ES-I3 (cell line): ENCODE results near the gene ADGRL4.
"Not testable (repeated sequence)": the region's sequence is repeated elsewhere in the genome, so short reads cannot be mapped to it uniquely, and the experiment has no call there.

Experiments
- H3K36me3 ChIP-seq: 2 replicates; pipeline ENCODE4 v1.6.1; 2013; ENCODE audit warnings: mild to moderate bottlenecking, low read length, control low read depth, moderate library complexity; ENCODE audit not compliant: insufficient read depth
- H3K4me1 ChIP-seq: 2 replicates; pipeline ENCODE4 v1.6.1; 2013; ENCODE audit warnings: mild to moderate bottlenecking, control low read depth, low read length; ENCODE audit not compliant: insufficient read depth
- H3K9ac ChIP-seq: 2 replicates; pipeline ENCODE4 v1.6.1; 2013; ENCODE audit warnings: low read depth, mild to moderate bottlenecking, low read length, moderate library complexity
- H3K9me3 ChIP-seq: 2 replicates; pipeline ENCODE4 v1.6.1; 2013; ENCODE audit warnings: mild to moderate bottlenecking, low read length, moderate library complexity; ENCODE audit not compliant: control insufficient read depth, insufficient read depth

The ADGRL4 gene

DNA sequence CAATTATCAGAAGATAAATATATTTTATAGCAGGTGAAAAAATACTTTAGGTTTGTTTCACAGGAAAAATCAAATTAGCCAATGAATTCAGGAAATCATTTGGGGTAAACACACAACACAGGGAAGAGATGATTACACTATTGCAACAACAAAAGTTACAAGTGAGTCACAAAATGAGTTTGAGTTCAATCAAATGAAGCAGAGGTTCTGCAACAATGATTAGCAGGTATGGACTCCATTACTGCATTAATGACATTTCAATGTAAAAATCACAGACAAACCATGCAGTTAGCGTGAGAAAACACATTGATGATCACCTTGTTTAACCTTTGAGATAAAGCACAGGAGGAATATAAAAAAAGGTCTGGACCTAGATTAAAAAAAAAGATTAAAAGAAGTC, 9.7 kb downstream of the ADGRL4 start:
- H3K36me3 ChIP-seq, result no peaks in the 10 kb centered on the region; the same call in 1 of the 2 replicates
- no peak overlapping the region for H3K9ac ChIP-seq
- no peaks in the 10 kb centered on the region for H3K9me3 ChIP-seq
- no peaks in the 10 kb centered on the region for H3K4me1 ChIP-seq

DNA sequence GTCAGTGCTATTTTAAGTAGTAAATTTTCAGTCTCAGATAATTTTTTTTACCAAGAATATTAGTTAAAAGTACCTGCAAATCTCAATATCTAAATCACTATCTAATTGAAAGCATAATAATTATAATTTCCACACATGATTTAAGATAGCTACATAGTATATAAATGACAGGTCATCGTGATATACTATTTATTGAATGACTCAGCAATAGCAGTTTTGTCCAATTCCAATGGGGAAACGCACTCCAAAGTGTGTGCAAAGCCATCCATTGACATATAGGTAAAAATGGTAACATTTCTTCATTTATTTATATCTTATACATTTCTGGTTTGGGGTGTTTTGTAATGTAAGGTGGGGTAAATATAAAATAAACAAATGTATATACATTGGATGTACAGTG, 19.5 kb downstream of the ADGRL4 start:
- Histone ChIP-seq H3K9ac (no peak overlapping the region), H3K36me3 (no peaks in the 10 kb centered on the region), H3K9me3 (no peaks in the 10 kb centered on the region), H3K4me1 (no peaks in the 10 kb centered on the region)

DNA sequence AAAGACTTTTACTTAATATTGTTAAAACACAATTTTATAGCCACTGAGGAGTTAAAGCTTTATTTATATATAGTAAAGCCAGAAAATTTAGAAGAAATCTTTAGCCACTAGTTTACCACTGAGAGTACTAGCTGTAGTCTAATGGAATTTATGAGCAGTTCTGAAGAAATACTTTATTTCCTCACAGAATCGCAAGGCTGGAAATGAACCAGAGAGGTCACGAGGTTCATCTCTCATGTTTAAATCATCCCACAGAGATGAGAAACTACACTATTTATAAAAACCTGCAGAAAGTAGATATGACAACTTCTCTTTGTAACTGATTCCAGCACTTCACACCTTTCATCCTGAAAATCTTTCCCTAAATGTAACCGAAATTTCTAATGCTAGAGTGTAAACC, 26.0 kb downstream of the ADGRL4 start:
- Histone ChIP-seq H3K36me3 (no peaks in the 10 kb centered on the region), H3K9ac (no peak overlapping the region), H3K4me1 (no peaks in the 10 kb centered on the region), H3K9me3 (no peaks in the 10 kb centered on the region)

DNA sequence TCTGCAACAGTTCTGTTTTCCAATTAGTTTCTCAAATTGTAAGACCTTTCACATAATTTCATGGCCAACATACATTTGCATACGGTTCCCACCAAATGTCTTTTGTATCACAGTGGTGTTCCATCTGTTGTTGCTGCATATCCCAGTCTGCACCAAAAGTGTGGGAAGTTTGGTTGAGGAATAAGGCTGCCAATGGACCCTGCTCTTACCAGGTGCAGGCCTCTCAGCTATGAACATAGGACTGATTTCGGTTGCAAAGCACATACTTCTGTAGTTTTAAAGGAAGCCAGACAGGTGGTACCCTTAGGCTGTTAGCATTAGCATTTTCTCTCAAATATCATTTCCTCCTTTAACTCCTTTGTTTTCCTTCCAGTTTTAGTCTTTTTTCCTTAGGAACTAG, 33.8 kb downstream of the ADGRL4 start:
- H3K9me3 ChIP-seq, result 0 out of 2 replicates have a peak, but pooled peaks cover 2% of the 10 kb centered on the region
- no peaks in the 10 kb centered on the region for H3K4me1 ChIP-seq
- no peak overlapping the region for H3K9ac ChIP-seq
- no peaks in the 10 kb centered on the region for H3K36me3 ChIP-seq

DNA sequence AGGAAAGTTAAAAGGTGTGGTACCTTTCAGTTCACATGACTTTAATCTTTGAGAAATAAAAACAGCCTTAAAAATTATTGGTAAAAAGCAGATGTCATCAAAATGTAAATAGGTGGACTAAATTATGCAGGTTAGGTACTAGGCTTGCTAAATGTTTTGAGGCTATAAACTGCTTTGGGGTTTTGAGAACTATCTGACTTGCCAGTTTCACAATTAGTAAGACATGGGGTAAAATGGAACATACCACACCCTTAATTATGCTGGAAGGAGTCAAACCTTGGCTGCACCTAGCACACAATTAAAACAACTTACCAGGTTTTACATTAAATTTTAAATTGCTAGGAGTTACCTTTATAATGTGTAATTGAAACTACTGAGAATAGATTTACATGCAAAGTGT, 39.4 kb downstream of the ADGRL4 start:
- H3K36me3 ChIP-seq, H3K9ac ChIP-seq, H3K4me1 ChIP-seq: not testable (repeated sequence)
- peaks cover 15% of the 10 kb centered on the region; the same call in 1 of the 2 replicates for H3K9me3 ChIP-seq

DNA sequence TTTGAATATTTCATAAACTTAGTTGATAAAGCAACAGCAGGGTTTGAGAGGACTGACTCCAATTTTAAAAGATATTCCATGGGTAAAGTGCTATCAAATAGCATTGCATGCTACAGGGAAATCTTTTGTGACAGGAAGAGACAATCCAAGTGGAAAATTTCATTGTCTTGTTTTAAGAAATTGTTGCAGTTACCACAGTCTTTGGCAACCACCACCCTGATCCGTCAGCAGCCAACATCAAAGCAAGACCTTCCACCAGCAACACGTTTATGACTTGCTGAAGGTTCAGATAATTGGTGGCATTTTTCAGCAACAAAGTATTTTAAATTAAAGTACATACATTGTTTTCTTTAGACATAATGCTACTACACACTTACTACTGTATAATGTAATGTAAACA, 47.8 kb downstream of the ADGRL4 start:
- Histone ChIP-seq H3K9me3 (no peaks in the 10 kb centered on the region), H3K36me3 (no peaks in the 10 kb centered on the region), H3K4me1 (no peaks in the 10 kb centered on the region), H3K9ac (no peak overlapping the region)

DNA sequence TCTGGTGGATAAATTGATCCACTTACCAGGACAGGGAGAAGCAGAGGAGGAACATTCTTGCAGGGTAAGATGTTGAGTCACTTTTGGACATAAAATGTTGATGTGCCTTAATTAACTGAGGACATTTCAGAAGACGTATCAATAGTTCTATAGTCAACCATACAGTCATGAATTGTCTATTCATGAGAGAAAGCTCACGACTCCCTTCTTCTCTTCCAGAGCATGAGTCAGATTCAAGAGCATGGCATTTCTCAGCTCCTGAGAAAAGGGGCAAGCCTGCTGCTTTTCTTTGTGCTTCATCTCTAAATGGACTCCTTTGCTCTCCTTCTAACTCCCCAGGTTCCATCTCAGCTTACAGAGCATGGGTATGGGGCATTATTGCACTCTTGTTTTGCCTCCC, 55.7 kb downstream of the ADGRL4 start:
- Histone ChIP-seq H3K4me1 (no peaks in the 10 kb centered on the region), H3K9me3 (no peaks in the 10 kb centered on the region), H3K9ac (no peak overlapping the region), H3K36me3 (no peaks in the 10 kb centered on the region)

DNA sequence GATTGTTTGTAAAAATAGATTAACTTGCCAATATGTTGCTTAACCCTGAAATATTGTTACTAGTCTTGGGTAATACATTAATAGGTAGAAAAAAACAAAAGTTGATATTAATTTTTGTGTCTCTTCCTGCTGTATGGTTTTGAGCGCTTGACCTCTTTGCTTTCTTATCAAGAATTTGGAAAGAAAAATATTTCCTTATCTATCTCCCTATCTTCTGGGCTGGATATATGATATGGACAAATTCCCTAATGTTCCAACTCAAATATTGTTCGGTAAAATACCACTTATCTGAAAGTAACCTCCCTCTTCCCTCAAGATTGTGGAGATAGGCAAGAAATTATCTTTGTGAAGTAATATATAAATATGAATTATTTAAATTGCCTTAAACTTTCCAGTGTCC, 57.3 kb downstream of the ADGRL4 start:
- Histone ChIP-seq H3K4me1 (no peaks in the 10 kb centered on the region), H3K9ac (no peak overlapping the region), H3K36me3 (no peaks in the 10 kb centered on the region), H3K9me3 (no peaks in the 10 kb centered on the region)

DNA sequence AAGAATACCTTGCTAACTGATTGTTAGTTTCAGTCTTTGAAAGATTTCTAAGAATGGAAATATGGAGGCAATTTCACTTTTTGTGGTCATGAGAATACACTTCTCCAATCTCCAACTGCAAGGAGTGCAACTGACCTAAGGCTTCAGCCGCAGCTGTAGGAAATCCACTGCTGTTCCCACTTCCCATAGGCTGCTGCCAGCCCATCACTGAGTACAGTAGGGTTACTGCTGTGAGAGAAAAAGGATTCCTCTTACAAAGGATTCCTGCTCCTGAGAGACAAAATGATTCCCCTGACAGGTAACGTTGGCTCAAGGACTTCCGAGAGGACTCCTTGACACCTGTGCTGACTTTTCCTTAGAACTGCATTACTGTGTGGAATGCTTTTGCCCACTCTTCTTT, 87.4 kb downstream of the ADGRL4 start:
- Histone ChIP-seq H3K9ac (no peak overlapping the region), H3K4me1 (no peaks in the 10 kb centered on the region), H3K36me3 (no peaks in the 10 kb centered on the region), H3K9me3 (no peaks in the 10 kb centered on the region)

DNA sequence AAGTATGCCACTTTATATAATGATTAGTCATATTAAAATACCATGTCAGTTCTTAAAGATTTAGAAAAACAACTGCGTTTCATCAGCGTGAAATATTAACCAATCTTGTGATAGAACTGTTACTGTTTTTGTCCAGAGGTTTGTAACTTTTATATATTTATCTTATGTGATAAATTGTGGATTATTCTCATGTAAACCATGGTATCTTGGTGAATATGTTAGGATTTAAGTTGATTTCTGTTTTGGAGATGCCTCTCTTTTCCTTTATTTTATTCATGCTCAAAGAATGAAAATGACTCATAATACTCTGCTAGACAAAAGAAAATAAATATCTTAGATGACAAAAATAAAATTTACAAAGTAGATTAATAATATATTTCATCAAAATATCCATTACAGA, 88.4 kb downstream of the ADGRL4 start:
- Histone ChIP-seq H3K36me3 (no peaks in the 10 kb centered on the region), H3K9me3 (no peaks in the 10 kb centered on the region), H3K4me1 (no peaks in the 10 kb centered on the region), H3K9ac (no peak overlapping the region)

DNA sequence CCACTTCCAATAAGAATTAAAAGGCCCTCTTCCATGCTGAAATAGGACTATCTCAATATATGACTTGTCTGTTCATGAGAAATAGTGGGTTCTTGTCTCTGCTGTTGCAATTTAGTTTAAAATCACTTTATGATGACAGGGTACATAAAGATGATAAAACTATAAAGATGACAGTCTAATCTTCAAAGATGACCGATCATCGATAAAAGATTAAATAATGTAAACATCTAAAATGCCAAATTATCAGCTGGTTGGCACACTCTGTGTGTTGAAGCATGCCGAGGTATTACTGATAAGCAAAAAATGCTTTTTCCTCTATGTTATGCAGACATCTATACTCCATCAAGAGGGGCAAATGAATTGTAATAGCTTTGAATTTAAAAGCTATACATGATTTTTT, 89.5 kb downstream of the ADGRL4 start:
- Histone ChIP-seq H3K4me1 (no peaks in the 10 kb centered on the region), H3K9me3 (no peaks in the 10 kb centered on the region)

DNA sequence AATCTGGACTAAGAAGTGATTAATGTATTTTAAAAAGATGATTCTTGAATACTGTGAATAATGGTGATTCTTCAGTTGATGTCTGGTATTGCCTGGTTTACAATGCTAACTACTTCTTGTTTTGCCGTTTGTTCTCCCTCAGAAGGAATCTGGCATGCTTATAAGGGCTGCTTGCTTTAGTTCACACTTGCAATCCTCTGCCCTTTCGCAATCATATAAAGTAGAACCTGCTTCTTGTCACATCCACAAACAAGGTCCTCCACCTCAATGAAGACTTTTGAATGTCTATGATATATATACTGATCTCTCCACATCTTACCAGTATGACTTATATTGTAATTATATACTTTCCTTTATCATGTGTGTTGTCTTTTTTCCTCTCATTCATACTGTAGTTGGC, 92.6 kb downstream of the ADGRL4 start:
- H3K4me1 ChIP-seq, result no peaks in the 10 kb centered on the region
- no peaks in the 10 kb centered on the region for H3K36me3 ChIP-seq
- H3K9ac ChIP-seq, result no peak overlapping the region
- no peaks in the 10 kb centered on the region for H3K9me3 ChIP-seq

More for the DNA sequence above, 89.5 kb downstream of the ADGRL4 start:
- H3K36me3 ChIP-seq, result no peaks in the 10 kb centered on the region
- H3K9ac ChIP-seq, result no peak overlapping the region

DNA sequence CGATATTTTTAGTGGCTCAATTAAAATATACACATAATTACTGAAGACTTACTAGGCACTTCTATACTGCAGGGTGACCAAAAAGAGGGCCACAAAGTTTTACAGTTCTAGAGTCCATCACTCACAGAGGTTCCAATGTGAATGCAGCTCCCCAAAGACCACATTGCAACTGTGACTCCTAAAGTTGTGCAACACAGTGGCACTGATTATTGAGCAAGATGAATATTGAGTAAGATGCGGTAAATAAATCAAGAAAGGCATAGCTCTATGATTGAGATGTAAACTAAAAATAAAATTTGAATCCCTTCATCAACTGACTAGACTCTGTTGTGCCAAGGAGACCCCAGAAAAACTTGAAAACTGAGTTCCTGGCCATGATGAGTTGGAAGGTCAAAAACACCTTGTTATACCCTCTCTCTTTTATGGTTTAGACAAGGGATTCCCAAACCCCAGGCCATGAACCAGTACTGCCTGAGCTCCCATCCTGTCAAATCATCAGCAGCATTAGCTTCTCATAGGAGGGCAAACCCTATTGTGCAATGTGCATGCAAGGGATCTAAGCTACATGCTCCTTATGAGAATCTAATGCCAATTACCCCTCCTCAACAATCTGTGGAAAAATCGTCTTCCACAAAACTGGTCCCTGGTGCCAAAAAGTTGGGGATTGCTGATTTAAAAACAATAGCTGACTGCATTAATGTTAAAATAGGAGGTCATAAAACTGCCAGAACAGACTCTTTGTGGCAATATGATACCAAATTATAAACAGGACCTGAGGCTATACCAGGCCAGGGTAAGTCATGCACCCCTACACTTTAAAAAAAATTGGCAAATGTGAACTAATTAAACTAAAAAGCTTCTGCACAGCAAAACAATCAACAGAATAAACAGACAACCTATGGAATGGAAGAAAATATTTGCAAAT, 94.3 kb downstream of the ADGRL4 start:
- H3K9me3 ChIP-seq, result no peaks in the 10 kb centered on the region
- H3K9ac ChIP-seq, result no peak overlapping the region
- H3K4me1 ChIP-seq, result no peaks in the 10 kb centered on the region
- no peaks in the 10 kb centered on the region for H3K36me3 ChIP-seq

DNA sequence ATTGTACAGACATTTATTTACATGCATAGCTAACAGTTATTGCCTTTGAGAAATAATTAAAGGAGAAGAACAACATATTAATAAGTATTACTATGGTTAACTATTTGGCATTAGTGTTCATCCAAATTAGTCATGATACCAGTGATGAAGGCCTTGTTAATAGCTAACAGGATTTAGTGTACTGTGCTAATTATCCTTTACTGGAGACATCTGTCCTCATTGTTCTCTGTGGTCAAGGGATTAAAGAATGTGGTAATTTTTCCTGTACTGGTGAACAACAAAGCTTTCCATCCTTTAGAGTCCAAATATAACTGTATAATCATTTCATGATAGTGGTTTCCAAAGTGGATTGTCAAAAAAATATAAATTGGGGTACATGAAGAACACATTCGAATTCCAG, 103.9 kb downstream of the ADGRL4 start:
- H3K9me3 ChIP-seq, result no peaks in the 10 kb centered on the region
- no peak overlapping the region for H3K9ac ChIP-seq
- H3K4me1 ChIP-seq, result no peaks in the 10 kb centered on the region
- no peaks in the 10 kb centered on the region for H3K36me3 ChIP-seq

DNA sequence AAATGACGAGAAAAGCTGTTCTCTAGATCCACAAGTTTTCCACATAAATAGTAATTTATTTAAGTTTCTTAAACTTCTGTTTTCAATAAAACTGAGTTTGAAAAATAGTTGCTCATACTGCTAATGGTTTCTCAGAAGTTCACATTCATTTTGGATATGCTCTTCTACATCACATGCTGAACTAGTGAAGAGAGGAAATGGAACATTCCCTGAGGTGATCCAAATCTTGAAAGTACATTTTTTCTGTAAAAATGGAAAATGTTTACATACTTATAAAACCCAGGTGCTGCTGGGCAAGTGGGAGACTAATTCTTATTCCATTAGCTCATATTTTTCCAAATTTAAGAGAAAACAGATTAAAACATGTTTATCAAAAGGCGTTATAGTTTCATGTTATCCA, 111.7 kb downstream of the ADGRL4 start:
- H3K9me3 ChIP-seq, result no peaks in the 10 kb centered on the region
- no peak overlapping the region for H3K9ac ChIP-seq
- H3K36me3 ChIP-seq, result no peaks in the 10 kb centered on the region
- H3K4me1 ChIP-seq, result no peaks in the 10 kb centered on the region
